T-cell (primary cell): ENCODE results near the gene LRP1-AS. TPM values are rescaled to one million over a fixed set of nuclear protein-coding genes. Genes with fewer than 3 reads are reported as not detected.

Experiments
- ATAC-seq, 4 experiments: fragments of 200-7000 bp in 3 of 4; fragments of 150-1000 bp in 1 of 4; cut with Tn5 transposase; replicated peaks in 1 of 4; 1 replicate in 3 of 4; 2 replicates in 1 of 4; pipeline ENCODE4 v1.10.0; 2021; ENCODE audit warnings: moderate library complexity in 3 of 4, mild to moderate bottlenecking in 2 of 4, moderate number of reproducible peaks in 1 of 4
- CTCF ChIA-PET, 2 donors: fragments of 300-600 bp; sonication (Branson Sonifier 250); formaldehyde crosslinking; loops; one replicate each; lab custom pipeline; 2022; ENCODE audit warnings: antibody characterized with exemption in 2 of 2; lab: Charles Lee
- POLR2A ChIA-PET, 2 donors: fragments of 300-600 bp; sonication (Branson Sonifier 250); formaldehyde crosslinking; loops; one replicate each; lab custom pipeline; 2022; ENCODE audit warnings: antibody characterized with exemption in 2 of 2; lab: Charles Lee
- DNase-seq, 35 experiments: peaks; one replicate each; pipeline versions ENCODE4 v3.0.0 to v3.0.0-alpha.2; 2013 to 2023
- H3K27ac ChIP-seq: one replicate; pipeline ENCODE4 v1.5.1; 2013; ENCODE audit warnings: low read length
- H3K27me3 ChIP-seq, 2 experiments: replicated peaks in 1 of 2; 1 replicate in 1 of 2; 2 replicates in 1 of 2; pipeline versions ENCODE4 v1.6.1 to v1.7.0; 2013; ENCODE audit warnings: low read length in 1 of 2, mixed read lengths in 1 of 2; ENCODE audit not compliant: control insufficient read depth in 2 of 2, insufficient read depth in 2 of 2; ENCODE audit errors: extremely low read depth in 1 of 2
- H3K36me3 ChIP-seq, 2 donors: 1 replicate in 1 of 2; 2 replicates in 1 of 2; pipeline versions ENCODE4 v1.6.1 to v1.7.0; 2013; ENCODE audit warnings: low read length in 1 of 2; ENCODE audit not compliant: control insufficient read depth in 2 of 2, insufficient read depth in 1 of 2; ENCODE audit errors: extremely low read depth in 1 of 2
- H3K4me1 ChIP-seq, 2 experiments: 1 replicate in 1 of 2; 2 replicates in 1 of 2; pipeline versions ENCODE4 v1.6.1 to v1.7.0; 2013; ENCODE audit warnings: low read length in 2 of 2, mixed read lengths in 1 of 2; ENCODE audit not compliant: insufficient read depth in 2 of 2, control insufficient read depth in 1 of 2; ENCODE audit errors: extremely low read depth in 1 of 2
- H3K4me3 ChIP-seq, 2 donors: 1 replicate in 1 of 2; 2 replicates in 1 of 2; pipeline versions ENCODE4 v1.5.1 to v1.7.0; 2013; ENCODE audit warnings: mild to moderate bottlenecking in 2 of 2, low read length in 1 of 2, moderate library complexity in 1 of 2; ENCODE audit not compliant: control insufficient read depth in 1 of 2; ENCODE audit errors: extremely low read depth in 1 of 2
- H3K9me3 ChIP-seq: 2 replicates; pipeline ENCODE4 v1.7.0; 2013
- H3K27ac Mint-ChIP-seq, 2 donors: one replicate each; pipeline ENCODE4 v1.8.0; 2020 to 2021; ENCODE audit warnings: mild to moderate bottlenecking in 2 of 2, mixed read lengths in 2 of 2
- H3K27me3 Mint-ChIP-seq, 2 donors: one replicate each; pipeline ENCODE4 v1.8.0; 2021 to 2022; ENCODE audit warnings: mixed read lengths in 2 of 2
- H3K36me3 Mint-ChIP-seq: one replicate; pipeline ENCODE4 v1.8.0; 2021; ENCODE audit warnings: mixed read lengths
- H3K4me1 Mint-ChIP-seq, 3 donors: one replicate each; pipeline ENCODE4 v1.8.0; 2020 to 2022; ENCODE audit warnings: mixed read lengths in 3 of 3, mild to moderate bottlenecking in 1 of 3
- H3K4me3 Mint-ChIP-seq, 3 donors: one replicate each; pipeline ENCODE4 v1.8.0; 2020 to 2022; ENCODE audit warnings: mild to moderate bottlenecking in 3 of 3, mixed read lengths in 3 of 3, moderate library complexity in 3 of 3
- H3K9me3 Mint-ChIP-seq, 3 donors: one replicate each; pipeline ENCODE4 v1.8.0; 2020 to 2022; ENCODE audit warnings: mixed read lengths in 3 of 3
- WGBS: methylation state at CpG from one replicate; pipeline ENCODE4 v1.1.5; 2013; ENCODE audit warnings: missing lambda C conversion rate; ENCODE audit not compliant: insufficient coverage; 5-methylcytosine and 5-hydroxymethylcytosine counted together
- total RNA-seq, 35 experiments: library from RNA in 6 of 35; stranded (reverse) in 6 of 35; fragments of 120-200 nt in 1 of 35; gene quantifications; one replicate each; pipeline versions ENCODE4 v1.2.1 to v1.2.4 and lab custom pipeline; 2013 to 2026

LRP1-AS gene
- total RNA-seq, 5 donors from 2014 or later (not counting 1 experiment from before 2014, with no cell fraction given) = not detected

DNA sequence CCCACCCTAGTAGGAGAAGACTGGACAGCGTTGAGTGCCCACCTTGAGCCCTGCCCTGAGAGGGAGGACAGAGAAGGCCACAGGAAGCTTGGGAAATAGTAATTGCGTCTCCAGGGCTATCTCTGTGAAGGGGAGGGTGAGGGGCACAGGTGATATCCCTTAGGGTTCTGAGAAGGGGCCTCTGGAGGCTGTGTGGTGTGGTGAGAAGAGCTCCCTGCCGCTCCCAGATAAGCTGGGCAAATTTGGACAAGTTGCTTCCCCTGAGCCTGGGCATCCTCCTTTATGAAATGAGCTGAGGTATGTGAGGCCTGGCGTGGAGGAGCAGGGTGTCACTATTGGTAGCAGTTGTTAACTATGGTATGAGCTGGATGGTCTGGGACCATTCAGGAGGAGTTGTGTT lies 23.5 kb upstream of the LRP1-AS start:
- Mint-ChIP-seq H3K27ac (no peak overlapping the region), H3K4me3 (no peak overlapping the region), H3K27me3 (no peaks in the 10 kb centered on the region), H3K36me3 (no peaks in the 10 kb centered on the region), H3K4me1 (no peaks in the 10 kb centered on the region), H3K9me3 (no peaks in the 10 kb centered on the region)
- POLR2A ChIA-PET = no interaction called here
- Histone ChIP-seq H3K4me3 (no peak overlapping the region), H3K27me3 (peaks cover 0 to 6% of the 10 kb centered on the region in 2 experiments), H3K4me1 (no peaks in the 10 kb centered on the region), H3K27ac (no peak overlapping the region), H3K36me3 (no peaks in the 10 kb centered on the region), H3K9me3 (no peaks in the 10 kb centered on the region)
- CTCF ChIA-PET = interaction anchor here (0.6 to 1.1 kb wide), 4 partner anchors 47 to 281 kb away, joined by 3 to 7 read pairs (median 3); no protein-coding TSS in a partner anchor
- ATAC-seq (no peak), DNase-seq (no peak)
- WGBS = 89% methylated on average over 3 of the region's 4 CpGs

DNA sequence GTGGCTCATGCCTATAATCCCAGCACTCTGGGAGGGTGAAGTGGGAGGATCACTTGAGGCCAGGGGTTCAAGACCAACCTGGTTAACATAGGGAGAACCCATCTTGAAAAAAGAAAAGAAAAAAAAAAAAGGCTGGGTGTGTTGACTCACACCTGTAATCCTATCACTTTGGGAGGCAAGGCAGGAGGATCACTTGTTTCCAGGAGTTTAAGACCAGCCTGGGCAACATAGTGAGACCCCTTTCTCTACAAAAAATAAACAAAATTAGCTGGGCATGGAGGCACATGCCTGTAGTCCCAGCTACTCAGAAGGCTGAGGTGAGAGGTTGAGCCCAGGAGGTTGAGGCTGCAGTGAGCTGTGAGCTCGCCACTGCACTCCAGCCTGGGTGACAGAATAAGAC lies 23.0 kb upstream of the LRP1-AS start:
- H3K4me1 Mint-ChIP-seq = no peaks in the 10 kb centered on the region
- Histone ChIP-seq H3K4me3 (no peak overlapping the region), H3K27ac (no peak overlapping the region), H3K4me1 (no peaks in the 10 kb centered on the region), H3K36me3 (no peaks in the 10 kb centered on the region), H3K9me3 (no peaks in the 10 kb centered on the region), H3K27me3 (peaks cover 0 to 3% of the 10 kb centered on the region in 2 experiments)
- no peaks in the 10 kb centered on the region for H3K9me3 Mint-ChIP-seq
- ChIA-PET CTCF (interaction anchor here (0.7 to 1.1 kb wide), 2 partner anchors 46 to 91 kb away, joined by 3 to 7 read pairs; no protein-coding TSS in a partner anchor), POLR2A (no interaction called here)
- no peaks in the 10 kb centered on the region for H3K36me3 Mint-ChIP-seq
- no CpG with 5 or more reads among the region's 1 CpG for WGBS
- ATAC-seq = no peak
- H3K4me3 Mint-ChIP-seq = no peak overlapping the region
- H3K27ac Mint-ChIP-seq = no peak overlapping the region
- no peaks in the 10 kb centered on the region for H3K27me3 Mint-ChIP-seq
- DNase-seq = no peak

DNA sequence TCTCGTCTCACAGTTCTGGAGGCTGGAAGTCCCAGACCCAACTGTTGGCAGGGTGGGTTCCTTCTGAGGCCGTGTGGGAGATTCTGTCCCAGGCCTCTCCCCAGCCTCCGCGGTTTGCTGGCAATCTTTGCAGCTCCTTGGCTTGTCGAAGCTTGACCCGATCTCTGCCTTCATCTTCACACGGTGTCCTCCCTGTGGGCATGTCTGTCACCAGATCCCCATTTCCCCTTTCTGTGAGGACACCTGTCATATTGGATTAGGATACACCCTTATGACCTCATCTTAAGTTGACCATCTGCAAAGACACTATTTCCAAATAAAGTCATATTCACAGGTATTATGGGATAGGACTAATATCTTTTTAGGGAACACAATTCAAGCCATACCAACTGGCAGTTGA lies 22.6 kb upstream of the LRP1-AS start:
- no peaks in the 10 kb centered on the region for H3K27me3 Mint-ChIP-seq
- no peak overlapping the region for H3K4me3 ChIP-seq
- peaks cover 0 to 3% of the 10 kb centered on the region in 2 experiments for H3K27me3 ChIP-seq
- H3K36me3 Mint-ChIP-seq = no peaks in the 10 kb centered on the region
- no peaks in the 10 kb centered on the region for H3K9me3 ChIP-seq
- POLR2A ChIA-PET = no interaction called here
- 96% methylated on average over 5 of the region's 7 CpGs for WGBS
- H3K4me3 Mint-ChIP-seq = no peak overlapping the region
- H3K36me3 ChIP-seq = no peaks in the 10 kb centered on the region
- H3K4me1 Mint-ChIP-seq = no peaks in the 10 kb centered on the region
- H3K27ac ChIP-seq = no peak overlapping the region
- ATAC-seq = no peak
- no peaks in the 10 kb centered on the region for H3K9me3 Mint-ChIP-seq
- no peak for DNase-seq
- CTCF ChIA-PET = interaction anchor here in 1 of 2 donors (2.0 kb wide), 1 partner anchor 46 kb away, joined by 6 read pairs; no protein-coding TSS in a partner anchor
- no peak overlapping the region for H3K27ac Mint-ChIP-seq
- no peaks in the 10 kb centered on the region for H3K4me1 ChIP-seq

DNA sequence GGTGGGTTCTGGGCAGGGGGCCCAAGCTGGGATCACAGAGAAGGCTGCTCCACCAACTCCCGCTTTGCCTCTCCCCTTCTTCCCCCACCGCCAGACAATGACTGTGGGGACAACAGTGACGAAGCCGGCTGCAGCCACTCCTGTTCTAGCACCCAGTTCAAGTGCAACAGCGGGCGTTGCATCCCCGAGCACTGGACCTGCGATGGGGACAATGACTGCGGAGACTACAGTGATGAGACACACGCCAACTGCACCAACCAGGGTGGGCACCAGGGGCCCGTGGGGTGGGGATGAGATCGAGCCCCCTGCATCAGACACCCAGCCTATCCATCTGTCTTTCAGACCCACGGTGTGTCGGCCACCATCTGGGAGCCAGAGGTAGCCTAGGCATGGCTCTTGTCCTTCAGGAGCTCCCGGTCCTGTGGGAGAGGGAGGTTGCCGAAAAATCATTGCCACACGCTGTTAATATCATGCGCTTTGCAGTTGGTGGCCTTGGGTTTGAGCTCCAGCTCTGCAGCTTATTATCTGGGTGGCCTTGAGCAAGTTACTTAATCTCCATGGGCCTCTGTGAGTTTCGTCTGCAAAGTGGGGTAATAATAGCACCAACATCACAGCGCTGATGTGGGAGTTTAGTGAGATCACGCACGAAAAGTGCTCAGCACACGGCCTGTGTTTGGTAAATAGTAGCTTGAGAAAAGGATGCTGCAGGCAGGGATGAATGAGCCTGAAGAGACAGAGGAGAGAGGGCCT lies 21.8 kb upstream of the LRP1-AS start:
- no peak for ATAC-seq
- H3K4me1 ChIP-seq = no peaks in the 10 kb centered on the region
- 90% methylated on average over 15 of the region's 23 CpGs for WGBS
- no peak overlapping the region for H3K27ac Mint-ChIP-seq
- no peaks in the 10 kb centered on the region for H3K27me3 Mint-ChIP-seq
- H3K9me3 Mint-ChIP-seq = no peaks in the 10 kb centered on the region
- ChIA-PET POLR2A (no interaction called here), CTCF (interaction anchor here in 1 of 2 donors (2.0 kb wide), 1 partner anchor 45 kb away, joined by 6 read pairs; no protein-coding TSS in a partner anchor)
- peaks cover 0 to 3% of the 10 kb centered on the region in 2 experiments for H3K27me3 ChIP-seq
- H3K36me3 ChIP-seq = no peaks in the 10 kb centered on the region
- H3K36me3 Mint-ChIP-seq = no peaks in the 10 kb centered on the region
- no peaks in the 10 kb centered on the region for H3K9me3 ChIP-seq
- no peak overlapping the region for H3K4me3 ChIP-seq
- H3K4me3 Mint-ChIP-seq = no peak overlapping the region
- DNase-seq = no peak
- H3K27ac ChIP-seq = no peak overlapping the region
- H3K4me1 Mint-ChIP-seq = no peaks in the 10 kb centered on the region

DNA sequence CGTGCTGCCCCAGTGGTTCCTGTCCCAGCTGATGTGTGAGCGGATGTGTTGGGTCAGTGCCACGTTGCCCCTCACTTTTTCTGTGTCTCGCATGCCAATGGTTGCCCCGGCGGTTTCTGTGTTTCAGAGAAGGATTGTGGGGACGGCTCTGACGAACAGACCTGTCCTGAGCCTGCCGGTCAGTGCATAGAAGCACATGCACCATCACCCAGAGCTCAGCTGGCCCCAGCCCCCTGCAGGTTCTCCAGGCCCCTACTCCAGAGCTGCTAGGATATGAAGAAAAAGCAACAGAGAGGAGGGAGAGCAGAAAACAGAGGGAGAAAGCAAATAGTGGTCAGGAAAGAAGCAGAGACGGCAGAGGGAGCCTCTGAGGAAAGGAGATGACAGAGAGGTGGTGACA lies 20.6 kb upstream of the LRP1-AS start:
- DNase-seq (no peak), ATAC-seq (no peak)
- no peaks in the 10 kb centered on the region for H3K4me1 Mint-ChIP-seq
- H3K9me3 ChIP-seq = no peaks in the 10 kb centered on the region
- ChIA-PET POLR2A (no interaction called here), CTCF (interaction anchor here in 1 of 2 donors (2.0 kb wide), 1 partner anchor 44 kb away, joined by 6 read pairs; no protein-coding TSS in a partner anchor)
- no peaks in the 10 kb centered on the region for H3K27me3 Mint-ChIP-seq
- H3K36me3 ChIP-seq = no peaks in the 10 kb centered on the region
- no peak overlapping the region for H3K4me3 Mint-ChIP-seq
- H3K27me3 ChIP-seq = no peaks in the 10 kb centered on the region
- no peak overlapping the region for H3K4me3 ChIP-seq
- 88% methylated on average over 9 of the region's 10 CpGs for WGBS
- no peak overlapping the region for H3K27ac Mint-ChIP-seq
- no peaks in the 10 kb centered on the region for H3K4me1 ChIP-seq
- no peaks in the 10 kb centered on the region for H3K9me3 Mint-ChIP-seq
- H3K36me3 Mint-ChIP-seq = no peaks in the 10 kb centered on the region
- no peak overlapping the region for H3K27ac ChIP-seq

DNA sequence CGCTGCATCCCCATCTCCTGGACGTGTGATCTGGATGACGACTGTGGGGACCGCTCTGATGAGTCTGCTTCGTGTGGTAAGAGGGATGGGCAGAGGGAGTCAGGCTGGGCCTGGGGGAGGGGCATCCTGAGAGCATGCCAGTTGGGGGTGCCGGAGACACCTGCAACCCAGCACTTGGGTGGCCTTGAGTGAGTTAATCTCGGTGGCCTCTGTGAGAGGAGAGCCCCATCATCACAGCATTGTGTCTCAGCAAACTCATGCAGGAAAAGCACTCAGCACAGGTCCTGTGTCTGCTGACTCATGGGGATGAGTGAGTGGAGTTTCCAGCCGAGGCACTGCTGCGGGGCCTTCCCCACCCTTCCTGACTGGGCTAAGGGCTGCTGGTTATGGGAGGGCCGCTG lies 19.6 kb upstream of the LRP1-AS start:
- Histone ChIP-seq H3K4me1 (no peaks in the 10 kb centered on the region), H3K4me3 (no peak overlapping the region), H3K9me3 (no peaks in the 10 kb centered on the region), H3K27me3 (peaks cover 0 to 3% of the 10 kb centered on the region in 2 experiments), H3K36me3 (no peaks in the 10 kb centered on the region), H3K27ac (no peak overlapping the region)
- WGBS = 35% methylated on average over 3 of the region's 10 CpGs
- Mint-ChIP-seq H3K9me3 (no peaks in the 10 kb centered on the region), H3K36me3 (no peaks in the 10 kb centered on the region), H3K4me3 (no peak overlapping the region), H3K4me1 (no peaks in the 10 kb centered on the region), H3K27ac (peak overlapping the region in 1 of 2 donors; percentile 28), H3K27me3 (no peaks in the 10 kb centered on the region)
- CTCF ChIA-PET = no interaction called here
- no peak for DNase-seq
- POLR2A ChIA-PET = interaction anchor here in 1 of 2 donors (0.6 kb wide), 1 partner anchor 149 kb away, joined by 4 read pairs; no protein-coding TSS in a partner anchor
- ATAC-seq = no peak
